Activated CD4-positive, alpha-beta T cell treated with anti-CD3 and anti-CD28 coated beads for 48 hours (primary cell): Measurements from ENCODE around the gene MRPL48.
"Not testable (repeated sequence)": the region's sequence is repeated elsewhere in the genome, so short reads cannot be mapped to it uniquely, and the experiment has no call there.

ENCODE experiments used
- DNase-seq: peaks from one replicate; pipeline ENCODE4 v3.0.0-alpha.2; 2020

MRPL48 gene

GRCh38 chr11:73781303-73781702 lies 6.4 kb upstream of the MRPL48 start:
- no peak for DNase-seq

GRCh38 chr11:73783483-73784020 lies 4.1 kb upstream of the MRPL48 start:
- no peak for DNase-seq

GRCh38 chr11:73784080-73784634 lies 3.5 kb upstream of the MRPL48 start:
- no peak for DNase-seq

- no peak for DNase-seq
These were observed 2.9 kb upstream of the MRPL48 start for GRCh38 chr11:73784734-73785133.

DNA sequence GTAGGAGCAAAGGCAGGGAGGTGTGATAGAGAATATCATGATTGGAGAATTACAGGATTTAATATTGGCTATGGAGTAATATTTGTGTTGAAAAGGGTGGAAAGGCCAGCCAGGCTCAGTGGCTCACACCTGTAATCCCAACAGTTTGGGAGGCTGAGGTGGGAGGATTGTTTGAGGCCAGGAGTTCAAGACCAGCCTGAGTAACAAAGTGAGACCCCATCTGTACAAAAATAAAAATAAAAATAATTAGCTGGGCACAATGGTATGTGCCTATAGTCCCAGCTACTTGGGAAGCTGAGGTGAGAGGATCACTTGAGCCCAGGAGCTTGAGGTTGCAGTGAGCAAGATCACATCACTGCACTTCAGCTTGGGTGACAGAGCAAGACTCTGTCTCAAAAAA lies 2.2 kb upstream of the MRPL48 start:
- not testable (repeated sequence) for DNase-seq

GRCh38 chr11:73787051-73787642 lies 527 bp upstream of the MRPL48 start:
- DNase-seq, result no peak

DNA sequence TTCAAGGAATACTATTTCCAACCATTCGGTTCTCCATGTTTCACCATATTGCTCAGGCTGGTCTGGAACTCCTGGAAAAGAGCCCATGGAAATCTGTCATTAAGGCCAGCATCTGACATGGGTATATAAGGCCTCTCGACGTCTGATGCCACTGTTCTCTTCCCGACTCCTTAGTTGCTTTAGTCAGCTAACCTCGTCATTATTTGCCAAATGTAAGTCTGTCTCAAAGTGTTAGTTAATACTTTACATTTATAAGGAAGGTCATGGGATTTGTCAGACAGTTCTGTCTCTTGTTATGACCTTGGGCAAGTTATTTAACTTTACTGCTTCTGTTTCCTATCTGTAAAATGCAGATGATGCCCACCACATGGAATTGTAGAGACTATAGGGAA lies 1.6 kb downstream of the MRPL48 start:
- DNase-seq, result no peak

- DNase-seq, result no peak
These were observed 4.9 kb downstream of the MRPL48 start for GRCh38 chr11:73792584-73792983.

- DNase-seq, result no peak
These were observed 8.4 kb downstream of the MRPL48 start for GRCh38 chr11:73795925-73796632.

GRCh38 chr11:73797457-73797856 lies 9.8 kb downstream of the MRPL48 start:
- no peak for DNase-seq

DNA sequence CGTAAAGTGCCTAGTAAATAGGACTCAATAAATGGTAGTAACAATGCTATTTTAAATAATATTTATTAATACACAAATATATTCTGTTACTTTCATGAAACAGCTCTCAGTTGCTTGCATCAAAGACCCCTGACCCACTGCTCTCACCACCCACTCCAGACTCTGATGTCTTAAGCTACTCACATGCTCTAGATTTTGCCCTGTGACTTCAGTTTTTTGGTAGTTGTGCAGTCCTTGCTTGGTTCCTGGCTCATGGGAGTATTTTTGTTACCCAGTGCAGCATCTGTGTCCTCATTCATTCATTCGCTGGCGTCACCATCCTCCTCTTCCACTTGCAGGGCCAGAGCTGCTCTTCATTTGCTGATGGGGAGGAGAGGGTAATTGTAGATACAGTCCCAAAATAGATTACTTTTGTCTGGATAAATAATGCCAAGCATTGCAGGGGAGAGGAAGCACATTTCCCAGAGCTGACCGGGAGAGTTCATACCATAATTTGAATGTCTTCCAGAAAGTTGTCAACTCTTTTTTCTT lies 12.7 kb downstream of the MRPL48 start:
- DNase-seq, result no peak

DNA sequence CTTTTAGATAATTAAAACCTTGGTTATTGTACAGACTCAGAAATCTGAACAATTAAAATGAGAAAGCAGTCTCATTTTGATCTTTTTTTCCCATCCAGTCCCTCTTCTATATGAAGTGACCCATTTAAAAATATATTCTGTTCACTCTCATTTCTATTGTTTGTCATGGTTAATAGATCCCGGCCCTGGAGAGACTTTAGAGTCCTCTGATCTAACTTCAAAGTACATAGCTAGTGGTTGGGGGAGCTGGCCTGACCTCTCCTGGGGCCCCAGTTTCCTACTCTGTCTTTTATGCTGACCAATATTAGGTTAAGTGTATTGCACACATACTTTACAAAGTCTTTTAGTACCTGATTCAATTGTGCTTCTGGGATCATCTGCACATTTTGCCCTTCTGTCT lies 13.5 kb downstream of the MRPL48 start:
- no peak for DNase-seq

- DNase-seq, result no peak
These were observed 17.0 kb downstream of the MRPL48 start for GRCh38 chr11:73804712-73805111.

- DNase-seq, result no peak
These were observed 20.4 kb downstream of the MRPL48 start for GRCh38 chr11:73808052-73808451.

- DNase-seq, result no peak
These were observed 23.0 kb downstream of the MRPL48 start for GRCh38 chr11:73810637-73811036.

GRCh38 chr11:73812234-73812633 lies 24.6 kb downstream of the MRPL48 start:
- DNase-seq, result no peak

- DNase-seq, result no peak
These were observed 27.1 kb downstream of the MRPL48 start for GRCh38 chr11:73814812-73815211.

DNA sequence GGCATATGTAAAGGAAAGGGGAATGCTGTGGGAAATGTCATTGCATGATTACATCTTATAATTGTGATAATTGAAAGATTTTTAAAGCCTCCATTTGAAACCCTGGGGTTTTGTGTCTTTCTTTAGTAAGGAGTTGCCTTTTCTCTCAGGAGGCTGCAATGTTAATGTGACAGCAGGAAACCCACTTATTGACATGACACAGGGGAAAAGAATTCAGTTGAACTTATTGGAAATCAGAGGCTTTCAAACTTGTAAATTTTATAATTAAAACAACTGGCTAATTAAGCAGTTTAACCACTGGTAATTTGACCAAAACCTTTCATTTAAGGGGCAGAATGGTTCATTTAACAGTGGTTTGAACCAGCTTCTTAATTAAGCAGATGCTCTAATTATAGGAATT lies 31.2 kb downstream of the MRPL48 start:
- DNase-seq, result no peak

GRCh38 chr11:73830261-73830660 lies 42.6 kb downstream of the MRPL48 start:
- DNase-seq, result no peak

- DNase-seq, result no peak
These were observed 45.4 kb downstream of the MRPL48 start for GRCh38 chr11:73833067-73833466.

- DNase-seq, result no peak
These were observed 50.9 kb downstream of the MRPL48 start for GRCh38 chr11:73838443-73839122.

DNA sequence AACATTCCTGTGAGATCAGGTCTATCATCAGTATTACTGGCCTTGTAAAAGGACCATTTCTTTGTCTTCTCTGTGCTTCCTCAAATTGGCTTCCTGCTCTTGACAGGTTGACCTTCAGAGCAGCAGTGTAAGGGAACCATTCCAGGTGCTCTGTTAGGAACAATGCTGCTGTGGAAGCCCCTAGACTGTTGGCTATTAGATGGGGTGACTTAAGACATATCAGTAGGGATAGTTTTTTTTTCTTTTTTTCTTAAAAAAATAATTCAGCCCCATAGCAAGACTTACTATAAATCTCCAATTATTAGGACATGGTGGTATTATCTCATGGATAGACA lies 51.4 kb downstream of the MRPL48 start:
- DNase-seq, result no peak

GRCh38 chr11:73851046-73851764 lies 63.5 kb downstream of the MRPL48 start:
- no peak for DNase-seq
